Measurements from ENCODE around the gene TWNK.

DNA sequence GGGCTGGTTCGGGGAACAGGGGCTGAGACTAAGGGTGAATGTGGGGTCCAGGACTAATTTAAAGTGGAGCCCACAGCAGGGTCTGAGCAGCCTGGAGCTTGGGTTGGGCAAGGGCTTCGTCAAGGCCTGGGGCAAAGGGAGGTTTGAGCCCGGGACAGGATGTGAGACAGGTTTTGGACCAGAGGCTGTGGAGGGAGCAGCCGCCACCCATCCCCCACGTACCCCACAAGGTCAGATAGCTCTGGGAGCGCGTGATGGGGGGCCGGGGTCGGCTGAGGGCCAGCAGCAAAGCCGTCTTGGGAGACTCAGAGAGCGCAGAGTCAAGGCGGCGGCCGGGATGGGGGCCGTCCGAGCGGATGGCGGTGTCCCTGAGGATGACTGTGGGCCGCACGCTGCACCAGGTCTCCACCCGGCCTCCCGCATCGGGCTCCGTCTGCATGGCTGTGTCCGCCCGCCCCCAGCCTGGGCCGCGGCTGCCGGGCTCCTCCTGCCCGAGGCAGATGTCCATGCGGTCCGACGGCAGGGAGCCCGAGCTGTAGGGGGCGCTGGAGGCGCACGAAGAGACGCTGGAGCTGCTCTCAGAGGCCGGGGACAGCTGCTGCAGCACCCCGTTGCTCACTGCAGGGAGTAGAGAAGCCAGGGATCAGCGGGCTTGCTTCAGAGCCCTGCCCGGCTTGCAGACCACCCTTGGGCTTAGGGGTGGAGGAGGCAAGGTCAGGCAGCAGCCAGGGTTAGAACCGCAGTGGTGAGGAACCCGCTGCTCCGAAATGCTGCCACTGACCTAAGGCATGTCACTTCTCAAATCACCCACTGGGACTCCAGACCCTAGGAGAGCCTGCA is 31.5 kb downstream of the TWNK start:
- no peak for TF ChIP-seq POLR2AphosphoS5 (IDR thresholded peaks at IDR 0.05)
- TF ChIP-seq, protein P1, sequence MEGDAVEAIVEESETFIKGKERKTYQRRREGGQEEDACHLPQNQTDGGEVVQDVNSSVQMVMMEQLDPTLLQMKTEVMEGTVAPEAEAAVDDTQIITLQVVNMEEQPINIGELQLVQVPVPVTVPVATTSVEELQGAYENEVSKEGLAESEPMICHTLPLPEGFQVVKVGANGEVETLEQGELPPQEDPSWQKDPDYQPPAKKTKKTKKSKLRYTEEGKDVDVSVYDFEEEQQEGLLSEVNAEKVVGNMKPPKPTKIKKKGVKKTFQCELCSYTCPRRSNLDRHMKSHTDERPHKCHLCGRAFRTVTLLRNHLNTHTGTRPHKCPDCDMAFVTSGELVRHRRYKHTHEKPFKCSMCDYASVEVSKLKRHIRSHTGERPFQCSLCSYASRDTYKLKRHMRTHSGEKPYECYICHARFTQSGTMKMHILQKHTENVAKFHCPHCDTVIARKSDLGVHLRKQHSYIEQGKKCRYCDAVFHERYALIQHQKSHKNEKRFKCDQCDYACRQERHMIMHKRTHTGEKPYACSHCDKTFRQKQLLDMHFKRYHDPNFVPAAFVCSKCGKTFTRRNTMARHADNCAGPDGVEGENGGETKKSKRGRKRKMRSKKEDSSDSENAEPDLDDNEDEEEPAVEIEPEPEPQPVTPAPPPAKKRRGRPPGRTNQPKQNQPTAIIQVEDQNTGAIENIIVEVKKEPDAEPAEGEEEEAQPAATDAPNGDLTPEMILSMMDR (IDR thresholded peaks at IDR 0.05): peak in 2 of 3 donors; percentile 47 to 59
